ENCODE data around the gene AGTPBP1.
A peak's percentile ranks its signal among the peaks of the same experiment; 100 is the strongest.
"Not testable (repeated sequence)": the region's sequence is repeated elsewhere in the genome, so short reads cannot be mapped to it uniquely, and the experiment has no call there.

AGTPBP1 gene

GRCh38 chr9:85741095-85741874, 469 bp downstream of the AGTPBP1 start:
- H3K36me3 ChIP-seq (ENCODE audit: control insufficient read depth, insufficient read depth, low read length): no peaks in the 10 kb centered on the region
- no peaks in the 10 kb centered on the region for H3K9me3 ChIP-seq (ENCODE audit: control insufficient read depth, insufficient read depth, low read depth, low read length)
- H3K4me1 ChIP-seq (ENCODE audit: control insufficient read depth, insufficient read depth, low read length): peaks cover 27% of the 10 kb centered on the region
- H3K27ac ChIP-seq (ENCODE audit: low read depth, low read length): peak overlapping the region; percentile 70; the same call in 1 of the 2 replicates
- H3K27me3 ChIP-seq (ENCODE audit: control insufficient read depth, insufficient read depth, low read length): no peaks in the 10 kb centered on the region
- H3K9ac ChIP-seq (ENCODE audit: low read length): peak overlapping the region; percentile 90
- peak overlapping the region; percentile 83 for H3K4me3 ChIP-seq (ENCODE audit: low read depth, low read length)

GRCh38 chr9:85740787-85741094, 1.0 kb downstream of the AGTPBP1 start:
- Histone ChIP-seq H3K9ac (ENCODE audit: low read length) (peak overlapping the region; percentile 90), H3K4me3 (ENCODE audit: low read depth, low read length) (peak overlapping the region; percentile 83), H3K27me3 (ENCODE audit: control insufficient read depth, insufficient read depth, low read length) (no peaks in the 10 kb centered on the region), H3K9me3 (ENCODE audit: control insufficient read depth, insufficient read depth, low read depth, low read length) (no peaks in the 10 kb centered on the region), H3K27ac (ENCODE audit: low read depth, low read length) (peak overlapping the region; percentile 70; the same call in 1 of the 2 replicates), H3K4me1 (ENCODE audit: control insufficient read depth, insufficient read depth, low read length) (peaks cover 27% of the 10 kb centered on the region), H3K36me3 (ENCODE audit: control insufficient read depth, insufficient read depth, low read length) (no peaks in the 10 kb centered on the region)

GRCh38 chr9:85738509-85738908, 3.2 kb downstream of the AGTPBP1 start:
- H3K27ac ChIP-seq (ENCODE audit: low read depth, low read length): no peak overlapping the region
- H3K4me3 ChIP-seq (ENCODE audit: low read depth, low read length): no peak overlapping the region
- peaks cover 13% of the 10 kb centered on the region for H3K4me1 ChIP-seq (ENCODE audit: control insufficient read depth, insufficient read depth, low read length)
- H3K9me3 ChIP-seq (ENCODE audit: control insufficient read depth, insufficient read depth, low read depth, low read length): no peaks in the 10 kb centered on the region; the same call in 1 of the 2 replicates
- no peaks in the 10 kb centered on the region for H3K27me3 ChIP-seq (ENCODE audit: control insufficient read depth, insufficient read depth, low read length)
- H3K9ac ChIP-seq (ENCODE audit: low read length): no peak overlapping the region
- H3K36me3 ChIP-seq (ENCODE audit: control insufficient read depth, insufficient read depth, low read length): no peaks in the 10 kb centered on the region

GRCh38 chr9:85737671-85738070, 4.1 kb downstream of the AGTPBP1 start:
- no peaks in the 10 kb centered on the region for H3K36me3 ChIP-seq (ENCODE audit: control insufficient read depth, insufficient read depth, low read length)
- no peak overlapping the region for H3K27ac ChIP-seq (ENCODE audit: low read depth, low read length)
- no peak overlapping the region for H3K4me3 ChIP-seq (ENCODE audit: low read depth, low read length)
- no peaks in the 10 kb centered on the region for H3K27me3 ChIP-seq (ENCODE audit: control insufficient read depth, insufficient read depth, low read length)
- H3K9me3 ChIP-seq (ENCODE audit: control insufficient read depth, insufficient read depth, low read depth, low read length): no peaks in the 10 kb centered on the region; the same call in 1 of the 2 replicates
- H3K4me1 ChIP-seq (ENCODE audit: control insufficient read depth, insufficient read depth, low read length): peaks cover 5% of the 10 kb centered on the region
- no peak overlapping the region for H3K9ac ChIP-seq (ENCODE audit: low read length)

- Histone ChIP-seq H3K4me1 (ENCODE audit: control insufficient read depth, insufficient read depth, low read length) (no peaks in the 10 kb centered on the region), H3K9me3 (ENCODE audit: control insufficient read depth, insufficient read depth, low read depth, low read length) (no peaks in the 10 kb centered on the region; the same call in 1 of the 2 replicates), H3K27ac (ENCODE audit: low read depth, low read length) (no peak overlapping the region), H3K36me3 (ENCODE audit: control insufficient read depth, insufficient read depth, low read length) (no peaks in the 10 kb centered on the region), H3K4me3 (ENCODE audit: low read depth, low read length) (no peak overlapping the region), H3K9ac (ENCODE audit: low read length) (no peak overlapping the region), H3K27me3 (ENCODE audit: control insufficient read depth, insufficient read depth, low read length) (no peaks in the 10 kb centered on the region)
Measured at GRCh38 chr9:85730916-85731630, 10.7 kb downstream of the AGTPBP1 start.

- Histone ChIP-seq H3K27ac (ENCODE audit: low read depth, low read length) (no peak overlapping the region), H3K9ac (ENCODE audit: low read length) (no peak overlapping the region), H3K36me3 (ENCODE audit: control insufficient read depth, insufficient read depth, low read length) (no peaks in the 10 kb centered on the region), H3K9me3 (ENCODE audit: control insufficient read depth, insufficient read depth, low read depth, low read length) (no peaks in the 10 kb centered on the region), H3K4me1 (ENCODE audit: control insufficient read depth, insufficient read depth, low read length) (no peaks in the 10 kb centered on the region), H3K4me3 (ENCODE audit: low read depth, low read length) (no peak overlapping the region), H3K27me3 (ENCODE audit: control insufficient read depth, insufficient read depth, low read length) (no peaks in the 10 kb centered on the region)
Measured at GRCh38 chr9:85729882-85730281, 11.9 kb downstream of the AGTPBP1 start.

GRCh38 chr9:85727500-85727899, 14.3 kb downstream of the AGTPBP1 start:
- H3K36me3 ChIP-seq (ENCODE audit: control insufficient read depth, insufficient read depth, low read length): no peaks in the 10 kb centered on the region

GRCh38 chr9:85726737-85727136, 15.0 kb downstream of the AGTPBP1 start:
- no peaks in the 10 kb centered on the region for H3K36me3 ChIP-seq (ENCODE audit: control insufficient read depth, insufficient read depth, low read length)
- no peak overlapping the region for H3K9ac ChIP-seq (ENCODE audit: low read length)
- H3K9me3 ChIP-seq (ENCODE audit: control insufficient read depth, insufficient read depth, low read depth, low read length): no peaks in the 10 kb centered on the region
- H3K27ac ChIP-seq (ENCODE audit: low read depth, low read length): no peak overlapping the region
- H3K4me3 ChIP-seq (ENCODE audit: low read depth, low read length): no peak overlapping the region
- H3K4me1 ChIP-seq (ENCODE audit: control insufficient read depth, insufficient read depth, low read length): peaks cover 15% of the 10 kb centered on the region
- H3K27me3 ChIP-seq (ENCODE audit: control insufficient read depth, insufficient read depth, low read length): no peaks in the 10 kb centered on the region

More at GRCh38 chr9:85727500-85727899, 14.3 kb downstream of the AGTPBP1 start:
- Histone ChIP-seq H3K27ac (ENCODE audit: low read depth, low read length) (no peak overlapping the region), H3K27me3 (ENCODE audit: control insufficient read depth, insufficient read depth, low read length) (no peaks in the 10 kb centered on the region), H3K4me3 (ENCODE audit: low read depth, low read length) (no peak overlapping the region), H3K4me1 (ENCODE audit: control insufficient read depth, insufficient read depth, low read length) (peaks cover 14% of the 10 kb centered on the region), H3K9me3 (ENCODE audit: control insufficient read depth, insufficient read depth, low read depth, low read length) (no peaks in the 10 kb centered on the region), H3K9ac (ENCODE audit: low read length) (no peak overlapping the region)

GRCh38 chr9:85723215-85723614, 18.5 kb downstream of the AGTPBP1 start:
- Histone ChIP-seq H3K4me3 (ENCODE audit: low read depth, low read length) (peak overlapping the region; percentile 41), H3K9me3 (ENCODE audit: control insufficient read depth, insufficient read depth, low read depth, low read length) (no peaks in the 10 kb centered on the region), H3K36me3 (ENCODE audit: control insufficient read depth, insufficient read depth, low read length) (no peaks in the 10 kb centered on the region), H3K4me1 (ENCODE audit: control insufficient read depth, insufficient read depth, low read length) (peaks cover 15% of the 10 kb centered on the region), H3K9ac (ENCODE audit: low read length) (peak overlapping the region; percentile 70), H3K27me3 (ENCODE audit: control insufficient read depth, insufficient read depth, low read length) (no peaks in the 10 kb centered on the region), H3K27ac (ENCODE audit: low read depth, low read length) (peak overlapping the region; percentile 46; the same call in 1 of the 2 replicates)

- not testable (repeated sequence) for H3K36me3 ChIP-seq (ENCODE audit: control insufficient read depth, insufficient read depth, low read length); H3K27ac ChIP-seq (ENCODE audit: low read depth, low read length); H3K4me3 ChIP-seq (ENCODE audit: low read depth, low read length); H3K9ac ChIP-seq (ENCODE audit: low read length); H3K27me3 ChIP-seq (ENCODE audit: control insufficient read depth, insufficient read depth, low read length); H3K9me3 ChIP-seq (ENCODE audit: control insufficient read depth, insufficient read depth, low read depth, low read length)
- peaks cover 21% of the 10 kb centered on the region for H3K4me1 ChIP-seq (ENCODE audit: control insufficient read depth, insufficient read depth, low read length)
Measured at GRCh38 chr9:85719411-85719810, 22.3 kb downstream of the AGTPBP1 start.

- H3K4me3 ChIP-seq (ENCODE audit: low read depth, low read length); H3K9me3 ChIP-seq (ENCODE audit: control insufficient read depth, insufficient read depth, low read depth, low read length); H3K36me3 ChIP-seq (ENCODE audit: control insufficient read depth, insufficient read depth, low read length); H3K9ac ChIP-seq (ENCODE audit: low read length); H3K27me3 ChIP-seq (ENCODE audit: control insufficient read depth, insufficient read depth, low read length); H3K4me1 ChIP-seq (ENCODE audit: control insufficient read depth, insufficient read depth, low read length); H3K27ac ChIP-seq (ENCODE audit: low read depth, low read length): not testable (repeated sequence)
Measured at GRCh38 chr9:85717818-85718217, 23.9 kb downstream of the AGTPBP1 start.

All from HUES6 (cell line).